Activated CD8-positive, alpha-beta memory T cell treated with anti-CD3 and anti-CD28 coated beads, Interleukin-2, amount 50 U/mL, for 48 hours (primary cell): ENCODE results near the gene TENM3.
"Not testable (repeated sequence)": the region's sequence is repeated elsewhere in the genome, so short reads cannot be mapped to it uniquely, and the experiment has no call there.

Source experiments
- DNase-seq: peaks from one replicate; pipeline ENCODE4 v3.0.0-alpha.2; 2020

The TENM3 gene

DNA sequence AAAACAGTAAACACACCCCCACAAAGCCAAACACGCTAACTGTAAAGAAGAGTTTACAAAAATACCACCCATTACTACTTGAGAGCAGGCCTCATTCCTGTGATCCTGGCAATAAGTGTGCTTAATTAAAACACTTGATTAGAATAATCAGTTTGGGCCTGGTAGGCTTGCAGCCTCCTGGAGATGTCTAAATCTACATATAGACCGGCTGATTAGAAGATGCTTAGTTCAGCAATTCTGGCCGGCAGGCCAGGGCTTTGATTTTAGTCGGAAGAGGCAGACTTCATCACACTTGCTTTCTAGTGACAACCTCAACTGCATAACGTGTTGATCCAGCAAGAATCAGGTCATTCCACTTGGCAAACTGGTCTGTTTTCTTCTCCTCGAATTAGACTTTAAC is 560.0 kb downstream of the TENM3 start:
- no peak for DNase-seq

DNA sequence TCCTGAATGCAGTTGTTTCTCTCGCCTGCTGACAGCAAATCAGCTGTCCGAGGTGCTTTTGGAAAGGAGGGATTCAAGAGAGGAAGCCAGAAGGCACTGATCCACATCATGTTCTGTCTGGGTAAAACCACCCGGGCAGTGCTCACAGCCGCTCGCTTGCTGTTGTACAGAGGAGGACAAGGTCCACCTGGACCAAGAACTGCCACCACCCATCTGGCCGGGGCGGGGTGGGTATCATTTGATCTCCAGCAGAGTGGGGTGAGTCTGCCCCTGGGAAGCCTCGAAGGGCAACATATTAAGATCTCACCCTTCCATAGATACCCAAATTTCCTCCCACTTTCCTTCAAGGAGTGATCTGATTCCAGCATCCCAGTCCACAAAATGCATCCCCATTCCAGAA is 560.9 kb downstream of the TENM3 start:
- no peak for DNase-seq

DNA sequence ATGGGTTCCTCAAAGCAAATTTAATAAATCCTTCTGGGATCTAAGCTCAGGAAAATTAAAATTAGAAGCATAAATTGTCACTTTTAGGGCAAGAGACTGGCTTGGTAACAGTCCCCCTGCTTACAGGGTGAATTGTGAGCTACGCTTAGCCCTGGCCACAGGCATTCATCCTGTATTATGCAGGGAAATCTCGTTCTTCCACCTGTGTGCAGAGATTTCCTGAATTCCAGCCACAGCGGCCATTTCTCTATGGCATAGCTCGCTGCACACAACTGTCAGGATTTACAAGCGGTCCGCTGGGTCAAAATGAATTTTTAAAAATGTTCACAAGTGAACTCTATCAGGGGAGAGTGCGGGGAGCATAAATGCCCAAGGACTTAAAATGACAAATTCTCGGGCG is 562.1 kb downstream of the TENM3 start:
- no peak for DNase-seq

DNA sequence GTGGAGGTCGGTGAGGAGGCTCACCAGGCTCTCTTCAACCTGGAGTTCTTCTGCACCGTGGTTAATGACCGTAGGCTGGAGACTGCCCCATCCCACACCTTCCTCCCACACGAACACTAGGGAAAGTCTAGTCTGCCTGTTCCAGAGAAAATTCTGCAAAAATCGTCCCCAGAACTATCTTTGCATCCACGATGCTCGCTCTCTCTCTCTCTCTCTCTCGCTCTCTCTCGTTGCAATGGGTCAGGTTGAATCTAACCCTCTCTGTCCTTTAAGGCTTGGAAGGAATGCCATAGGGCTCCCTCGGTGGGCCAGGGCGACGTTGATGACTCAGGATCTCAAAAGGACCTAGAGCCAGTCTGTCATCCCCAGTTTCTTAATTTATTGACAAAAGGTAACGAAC is 562.5 kb downstream of the TENM3 start:
- DNase-seq: no peak

DNA sequence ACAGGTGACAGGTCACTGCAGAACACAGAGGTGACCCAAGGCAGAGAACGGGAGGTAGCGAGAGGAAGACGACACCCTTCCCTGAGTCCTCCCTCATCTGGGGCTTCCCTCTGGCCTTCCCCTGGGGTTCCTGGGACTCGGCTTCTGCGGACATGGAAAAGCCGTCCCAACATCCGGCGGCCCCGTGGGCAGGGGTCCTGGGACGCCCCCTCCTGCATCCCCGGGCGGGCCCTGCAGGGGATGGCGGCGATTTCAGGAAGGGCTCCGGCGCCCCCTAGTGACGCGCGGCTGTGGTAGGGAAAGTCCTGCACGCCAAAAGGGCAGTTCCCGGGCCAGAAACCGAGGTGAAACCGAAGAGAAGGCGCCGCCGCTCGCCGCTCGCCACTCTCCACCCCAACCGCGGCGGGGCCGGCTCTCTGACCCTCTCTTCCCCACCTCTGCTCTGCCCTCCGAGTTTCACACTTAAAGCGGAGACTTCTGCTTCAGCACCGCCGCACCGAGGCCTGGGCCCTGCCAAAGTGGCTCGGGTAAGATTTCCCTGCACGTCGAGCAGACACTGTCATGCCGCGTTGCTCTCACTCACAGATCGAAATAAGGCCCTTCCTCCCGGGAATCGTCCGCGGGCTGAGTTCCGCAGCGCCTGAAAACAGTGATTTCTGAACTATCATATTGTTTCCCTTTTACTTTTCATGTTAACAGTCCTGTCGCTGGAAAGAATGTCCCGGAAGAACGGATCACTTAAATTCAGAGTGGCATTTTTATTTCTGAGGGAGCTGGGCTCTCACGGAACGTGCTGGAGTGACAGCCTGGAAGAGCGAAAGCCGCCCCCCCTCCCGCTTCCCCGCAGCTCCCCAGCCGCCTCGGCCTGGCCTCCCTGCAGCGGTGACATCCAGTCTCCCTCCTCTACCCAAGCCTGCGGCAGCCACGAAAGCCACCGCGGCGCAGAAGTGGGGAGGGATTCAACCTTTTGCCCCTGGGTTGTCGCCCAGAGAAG is 563.4 kb downstream of the TENM3 start:
- peak; percentile 90 for DNase-seq

DNA sequence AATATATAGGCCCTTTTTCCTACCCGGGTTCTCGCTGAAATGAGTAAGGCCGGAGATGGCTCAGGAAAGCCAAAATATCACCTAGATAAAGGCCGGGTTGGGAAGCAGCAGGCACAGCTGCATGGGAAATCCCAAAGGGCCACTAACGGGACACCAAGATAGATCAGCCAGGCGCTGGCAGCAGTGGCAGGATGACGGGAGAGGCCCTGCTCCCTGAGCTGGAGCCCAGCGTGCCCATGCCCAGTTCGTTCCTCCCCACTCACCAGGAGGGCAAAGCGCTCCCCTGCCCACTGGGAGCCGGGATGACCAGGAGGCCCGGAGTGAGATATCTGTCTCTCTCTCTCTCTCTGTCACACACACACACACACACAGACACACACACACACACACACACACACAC is 564.1 kb downstream of the TENM3 start:
- no peak for DNase-seq

DNA sequence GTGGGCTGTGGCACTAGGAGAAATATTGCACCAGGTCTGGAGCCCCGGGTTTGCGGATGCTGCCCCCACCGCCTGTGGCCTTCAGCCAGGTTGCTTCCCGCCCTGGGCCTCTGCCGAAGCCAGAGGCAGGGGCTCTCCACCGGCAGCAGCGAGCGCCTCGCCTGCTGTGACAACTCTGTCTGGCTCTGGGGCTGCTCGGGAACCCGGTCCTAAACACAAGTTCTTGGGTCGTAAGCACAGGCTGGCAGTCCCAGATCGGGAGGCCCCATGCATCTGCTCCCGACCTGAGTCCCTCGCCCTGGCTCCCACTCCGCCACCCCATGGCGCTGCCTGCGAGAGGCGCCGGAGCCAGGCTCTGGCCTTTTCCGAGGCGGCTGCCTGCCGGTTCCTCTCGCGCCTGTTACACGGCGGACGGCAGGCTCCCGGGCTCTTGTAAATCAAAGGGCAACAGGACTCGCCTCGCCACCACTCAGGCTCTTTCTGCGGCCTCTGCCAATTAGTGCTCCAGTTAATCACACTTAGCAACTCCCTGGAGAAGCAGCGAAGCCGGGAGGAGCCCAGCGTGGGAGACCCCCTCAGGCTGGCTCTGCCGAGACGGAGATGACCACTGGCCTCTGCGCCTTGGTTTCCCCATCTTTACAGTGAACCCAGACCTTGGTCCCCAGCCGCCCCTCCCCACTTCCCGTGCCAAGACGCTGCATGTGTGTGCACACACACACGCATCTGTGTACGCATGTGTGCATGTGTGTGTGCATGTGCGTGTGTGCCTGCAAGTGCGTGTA is 564.8 kb downstream of the TENM3 start:
- DNase-seq: no peak

DNA sequence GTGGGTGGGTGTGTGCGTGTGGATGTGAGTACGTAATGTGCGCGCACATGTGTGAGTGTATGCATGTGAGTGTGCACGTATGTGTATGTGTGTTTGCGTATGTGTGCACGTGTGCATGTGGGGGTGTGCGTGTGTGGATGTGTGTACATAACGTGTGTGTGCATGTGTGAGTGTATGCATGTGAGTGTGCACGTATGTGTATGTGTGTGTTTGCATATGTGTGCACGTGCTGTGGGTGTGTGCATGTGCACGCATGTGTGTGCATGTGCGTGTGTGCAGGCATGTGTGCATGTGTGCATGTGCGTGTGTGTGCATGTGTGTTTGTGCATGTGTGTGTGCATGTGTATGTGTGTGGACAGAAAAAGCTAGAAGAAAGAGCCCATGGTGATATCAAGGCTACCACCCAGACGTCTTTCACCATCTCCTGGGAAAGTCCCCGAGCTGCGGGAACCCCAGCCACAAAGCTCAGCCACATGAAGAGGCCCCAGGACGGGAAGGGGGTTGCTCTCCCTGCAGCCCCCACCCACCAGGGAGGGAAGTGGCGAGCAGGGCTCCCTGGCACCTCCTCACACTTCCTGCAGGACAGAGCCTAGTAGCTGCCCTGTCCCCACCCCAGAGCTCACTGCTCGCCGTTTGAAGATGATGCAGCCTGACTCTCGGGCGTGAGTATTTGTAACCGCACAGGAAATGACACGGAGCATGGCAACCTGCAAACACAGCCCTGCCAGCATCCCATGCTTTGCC is 565.6 kb downstream of the TENM3 start:
- peak; percentile 76 for DNase-seq

DNA sequence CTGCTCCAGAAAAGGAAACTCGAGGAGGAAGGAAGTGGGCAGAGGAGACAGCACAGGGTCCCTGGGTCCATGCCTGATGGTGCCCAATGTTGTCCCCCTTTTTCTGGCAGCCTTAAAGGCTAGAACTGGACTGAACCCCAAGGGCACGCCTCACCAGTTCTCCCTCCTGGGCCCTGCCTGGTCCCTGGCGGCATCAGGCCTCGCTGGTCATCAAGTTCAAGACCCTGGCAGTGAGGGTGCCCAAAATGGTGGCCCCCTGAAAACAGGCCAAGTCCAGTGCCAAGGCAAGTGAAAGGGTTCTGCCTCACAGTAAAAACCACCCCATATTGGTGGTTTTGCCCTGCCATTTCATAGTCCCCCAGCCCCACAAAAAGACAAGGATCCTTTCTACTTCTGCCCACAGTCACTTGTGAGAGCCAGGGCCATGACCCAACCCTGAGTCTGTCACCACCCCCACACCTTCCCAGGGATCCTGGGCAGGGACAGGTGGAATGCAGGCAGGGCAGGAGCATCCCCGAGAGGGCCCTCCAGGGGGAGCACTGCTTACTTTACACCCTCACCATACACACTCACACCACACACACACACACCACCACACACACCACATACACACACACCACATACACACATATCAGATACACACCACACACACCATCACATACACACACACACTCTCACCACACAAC is 566.4 kb downstream of the TENM3 start:
- DNase-seq: no peak

DNA sequence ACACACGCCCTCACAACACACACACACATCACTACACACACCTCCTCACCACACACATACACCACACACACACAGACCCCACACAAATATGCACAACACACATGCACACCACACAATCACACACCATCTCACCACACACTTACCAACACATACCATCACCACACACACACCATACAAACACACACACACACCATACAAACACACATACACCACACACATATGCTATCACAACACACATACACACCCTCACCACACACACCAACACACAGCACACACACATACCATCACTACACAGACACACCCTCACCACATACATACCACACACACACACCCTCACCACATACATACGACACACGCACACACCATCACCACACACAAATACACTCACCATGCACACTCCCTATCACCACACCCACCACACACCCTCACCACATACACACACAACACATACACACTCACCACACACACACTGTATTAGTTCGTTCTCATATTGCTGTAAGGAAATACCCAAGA is 567.0 kb downstream of the TENM3 start:
- no peak for DNase-seq

DNA sequence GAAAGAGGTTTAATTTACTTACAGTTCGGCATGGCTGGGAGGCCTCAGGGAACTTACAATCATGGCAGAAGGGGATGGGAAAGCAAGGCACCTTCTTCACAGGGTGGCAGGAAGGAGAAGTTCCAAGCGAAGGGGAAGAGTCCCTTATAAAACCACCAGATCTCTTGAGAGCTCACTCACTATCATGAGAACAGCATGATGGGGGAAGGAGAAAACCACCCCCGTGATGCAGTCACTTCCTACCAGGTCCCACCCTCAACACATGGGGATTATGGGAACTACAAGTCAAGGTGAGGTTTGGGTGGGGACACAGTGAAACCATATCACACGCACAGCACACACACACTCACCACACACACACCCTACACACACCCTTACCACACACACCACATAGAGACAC is 569.7 kb downstream of the TENM3 start:
- no peak for DNase-seq

DNA sequence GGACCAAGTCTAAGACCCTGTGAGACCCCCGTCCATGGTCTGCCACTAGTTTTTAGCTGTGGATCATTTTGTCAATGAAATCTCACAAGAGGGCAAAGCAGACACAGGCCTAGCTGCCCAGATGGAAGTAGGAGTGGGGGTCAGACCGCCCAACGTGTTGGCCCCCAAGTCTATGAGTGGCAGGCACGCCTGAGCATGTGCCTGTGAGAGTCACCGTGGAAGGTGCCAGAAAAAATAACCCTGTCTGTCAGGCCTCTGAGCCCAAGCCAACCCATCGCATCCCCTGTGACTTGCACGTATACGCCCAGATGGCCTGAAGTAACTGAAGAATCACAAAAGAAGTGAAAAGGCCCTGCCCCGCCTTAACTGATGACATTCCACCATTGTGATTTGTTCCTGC is 570.9 kb downstream of the TENM3 start:
- DNase-seq: not testable (repeated sequence)

DNA sequence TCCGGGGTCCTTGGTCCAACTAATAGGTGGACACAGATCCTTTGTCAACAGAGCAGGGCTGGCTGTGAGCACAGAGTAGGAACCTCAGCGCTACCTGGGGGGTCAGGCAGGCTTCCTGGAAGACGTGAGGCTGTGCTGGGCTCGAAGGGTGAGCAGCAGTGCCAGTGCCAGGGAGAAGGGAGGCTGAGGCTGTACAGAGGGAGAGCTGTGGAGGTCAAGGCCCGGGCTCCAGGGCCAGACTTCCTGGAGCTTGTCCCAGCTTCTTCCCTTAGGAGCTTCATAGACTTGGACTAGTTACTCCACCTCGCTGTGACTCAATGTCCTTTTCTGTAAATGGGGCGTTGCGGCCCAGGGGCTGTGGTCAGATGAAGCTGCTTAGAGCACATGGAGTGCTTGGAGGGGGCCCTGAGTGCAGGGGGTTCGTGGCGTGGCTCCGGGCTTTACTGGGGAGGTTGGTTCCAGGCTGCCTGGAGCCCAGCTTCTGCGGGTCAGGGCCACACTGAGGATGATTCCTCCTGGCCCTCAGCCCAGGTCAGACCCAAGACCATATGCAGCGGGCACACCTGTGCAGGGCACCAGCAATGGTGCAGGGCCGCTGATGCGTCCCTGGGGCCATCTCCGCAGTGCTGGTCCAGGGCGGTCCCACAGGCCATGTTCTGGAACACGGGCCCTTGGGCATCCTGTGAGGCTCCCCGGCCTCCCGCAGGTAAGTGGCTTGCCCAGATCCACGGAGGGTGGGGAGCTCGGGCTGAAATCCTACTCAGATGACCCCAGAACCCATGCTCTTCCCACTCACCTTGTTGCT is 575.9 kb downstream of the TENM3 start:
- peak; percentile 38 for DNase-seq

DNA sequence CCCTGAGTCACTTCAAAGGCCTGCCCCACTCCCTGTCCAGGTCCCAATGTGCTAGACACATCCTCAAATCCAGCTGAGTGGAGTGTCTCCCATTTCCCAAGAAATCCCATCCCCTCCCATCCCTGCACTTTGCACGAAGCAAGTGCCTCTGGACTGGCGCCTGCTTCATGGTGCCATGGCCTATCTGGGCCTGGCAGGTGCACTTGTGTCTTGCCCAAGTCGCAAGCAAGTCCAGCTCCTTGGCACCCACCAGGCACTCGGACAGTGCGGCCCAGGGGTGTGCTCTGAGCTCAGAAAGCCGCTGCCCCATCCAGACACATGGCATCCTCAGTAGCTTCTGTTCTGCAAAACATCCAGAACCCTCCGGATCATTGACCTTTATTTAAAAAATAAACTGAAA is 576.5 kb downstream of the TENM3 start:
- DNase-seq: peak; percentile 40

DNA sequence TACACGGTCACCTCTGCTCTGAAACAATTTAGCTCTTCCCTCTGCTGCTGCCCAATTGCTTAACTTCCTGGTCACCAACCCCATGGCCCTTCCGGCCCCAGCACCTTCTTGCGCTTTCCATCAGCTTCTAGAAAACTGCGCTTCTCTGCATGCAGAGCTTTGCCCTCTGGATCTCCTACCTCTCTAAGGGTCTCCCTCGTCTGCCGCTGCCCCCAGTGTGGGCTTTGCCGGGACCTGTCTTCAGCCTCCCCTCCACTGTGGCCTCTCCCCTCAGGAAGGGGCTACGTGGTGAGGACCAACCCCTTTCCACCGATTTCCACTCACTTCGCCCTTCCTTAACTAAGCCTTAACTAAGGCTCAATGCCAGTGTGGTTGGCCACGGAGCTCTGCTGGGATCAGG is 579.4 kb downstream of the TENM3 start:
- DNase-seq: no peak

DNA sequence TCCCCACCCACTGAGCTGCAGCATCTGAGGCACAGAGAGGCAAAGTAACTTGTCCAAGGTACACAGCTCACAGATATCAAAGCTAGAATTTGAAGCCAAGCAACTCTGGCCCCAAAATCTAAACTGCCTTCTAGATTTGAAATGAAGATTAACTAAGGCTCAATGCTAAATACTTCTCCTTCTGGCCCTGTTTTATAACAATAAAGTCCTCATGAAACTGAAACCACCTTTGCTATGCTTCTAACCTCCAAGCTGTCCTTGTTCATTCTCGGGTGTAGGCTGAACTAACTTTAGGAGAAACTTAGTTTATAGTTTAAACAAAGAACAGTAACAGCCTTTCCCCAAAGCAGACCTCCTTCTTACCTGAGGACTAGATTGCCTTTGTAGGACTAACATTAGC is 580.4 kb downstream of the TENM3 start:
- no peak for DNase-seq

DNA sequence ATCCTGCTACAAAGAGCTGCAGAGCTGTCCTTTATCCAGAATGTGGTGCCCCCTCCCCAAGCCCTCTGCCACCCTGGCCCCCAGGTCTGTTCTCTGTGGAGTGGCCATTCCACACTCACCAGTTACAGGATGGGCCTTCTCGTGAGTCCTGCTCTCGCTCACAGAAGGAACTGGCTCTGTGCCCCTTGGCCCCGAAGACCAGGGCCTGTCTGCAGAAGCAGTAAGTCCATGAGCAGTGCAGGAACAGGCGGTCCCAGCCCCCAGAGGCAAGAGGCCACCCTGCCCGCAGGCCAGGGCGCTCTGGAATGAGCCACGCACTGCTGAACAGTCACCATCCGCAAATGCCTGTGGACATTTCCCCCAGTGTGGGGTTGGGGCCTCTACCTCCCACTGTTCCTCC is 581.8 kb downstream of the TENM3 start:
- DNase-seq: no peak

DNA sequence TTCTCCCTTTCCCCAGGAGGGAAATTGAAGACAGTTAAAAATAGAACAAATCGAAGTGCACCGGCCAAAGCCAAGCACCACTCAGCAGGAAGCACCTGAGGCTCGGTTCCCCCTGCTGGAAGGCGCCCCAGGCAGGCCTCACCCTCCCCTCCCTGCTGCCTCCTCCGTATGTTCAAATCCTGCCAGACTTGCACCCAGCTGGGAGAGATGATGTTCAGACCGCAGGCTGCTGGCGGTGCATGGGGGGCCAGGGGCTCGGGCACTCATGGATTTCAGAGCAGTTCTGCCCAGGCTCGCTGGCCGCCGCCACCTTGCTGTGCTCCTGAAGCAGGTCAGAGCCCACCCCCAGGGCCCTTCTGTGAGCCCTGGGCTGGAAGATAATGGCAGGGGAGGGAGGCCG is 582.6 kb downstream of the TENM3 start:
- no peak for DNase-seq

DNA sequence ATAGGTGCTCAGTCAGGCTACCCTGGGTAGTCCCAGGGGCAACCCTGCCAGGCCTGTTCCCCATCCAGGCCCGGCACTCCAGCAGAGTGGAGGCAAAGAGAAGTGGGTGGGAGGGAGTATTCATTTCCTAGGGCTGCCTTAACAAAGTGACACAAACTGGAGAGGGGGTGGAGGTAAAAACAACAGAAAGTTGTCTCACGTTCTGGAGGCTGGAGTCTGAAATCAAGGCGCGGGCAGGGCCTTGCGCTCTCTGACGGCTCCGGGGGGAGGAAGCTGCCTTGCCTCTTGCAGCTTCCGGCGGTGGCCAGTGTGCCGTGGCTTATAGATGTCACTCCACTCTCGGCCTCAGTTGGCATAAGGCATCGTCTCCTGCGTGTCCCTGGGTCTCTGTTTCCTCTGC is 583.2 kb downstream of the TENM3 start:
- DNase-seq: no peak

DNA sequence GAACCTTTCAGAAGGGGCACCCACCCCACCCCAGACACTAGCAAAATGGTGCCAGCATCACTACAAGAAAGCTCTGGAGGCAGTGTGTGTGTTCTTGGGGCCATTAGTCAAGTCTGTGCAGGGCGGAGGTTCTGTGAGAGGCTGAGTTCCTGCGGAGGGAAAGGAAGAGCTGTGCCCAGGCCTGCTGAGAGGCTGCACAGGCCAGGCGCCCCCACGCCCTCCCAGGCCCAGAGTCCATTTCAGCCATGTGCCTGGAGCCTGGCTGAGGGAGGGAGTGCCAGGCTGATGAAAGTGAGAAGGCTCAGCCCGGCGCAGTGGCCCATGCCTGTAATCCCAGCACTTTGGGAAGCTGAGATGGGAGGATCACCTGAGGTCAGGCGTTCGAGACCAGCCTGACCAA is 584.0 kb downstream of the TENM3 start:
- DNase-seq: no peak

DNA sequence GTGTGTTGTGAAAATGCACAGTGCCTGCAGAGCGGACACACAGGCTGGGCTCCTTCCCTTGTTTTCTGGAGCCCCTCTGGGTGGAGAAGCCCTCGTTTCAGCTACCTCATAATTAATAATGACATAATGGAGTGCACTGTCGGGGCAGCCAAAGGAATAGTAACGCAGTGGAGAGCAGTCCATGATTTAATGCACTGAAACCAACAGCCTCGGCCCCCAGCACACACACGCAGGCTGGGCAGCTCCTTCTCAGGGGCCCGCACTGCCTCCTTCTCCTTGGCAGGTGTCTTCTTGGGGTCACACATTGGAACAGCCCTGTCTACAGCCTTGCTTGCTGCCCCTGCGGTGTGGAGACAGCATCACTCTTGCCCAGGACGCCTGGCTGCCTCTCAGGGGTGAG is 584.8 kb downstream of the TENM3 start:
- DNase-seq: no peak
